Mononuclear cell (primary cell): Measurements from ENCODE around the gene SRXN1. TPM values are rescaled to one million over a fixed set of nuclear protein-coding genes. Genes with fewer than 3 reads are reported as not detected.

ENCODE experiments used
- H3K27me3 ChIP-seq: 2 replicates; pipeline ENCODE4 v1.6.0; 2011; ENCODE audit warnings: low read length, control low read depth; ENCODE audit not compliant: insufficient read depth
- H3K4me1 ChIP-seq: 2 replicates; pipeline ENCODE4 v1.5.1; 2011; ENCODE audit warnings: mild to moderate bottlenecking, low read length, control low read depth; ENCODE audit not compliant: insufficient read depth
- H3K4me3 ChIP-seq: 2 replicates; pipeline ENCODE4 v1.5.1; 2011; ENCODE audit warnings: mild to moderate bottlenecking, low read length, moderate library complexity
- H3K9me3 ChIP-seq: 2 replicates; pipeline ENCODE4 v1.5.1; 2011; ENCODE audit warnings: low read depth, mild to moderate bottlenecking, control low read depth, low read length
- total RNA-seq: library from RNA; depleted of rRNA; stranded (reverse); fragments of >200 nt; gene quantifications from one replicate; pipeline ENCODE4 v1.2.3, GENCODE V29; 2012

SRXN1 gene
- total RNA-seq, 1 donor = 35.2 TPM

DNA sequence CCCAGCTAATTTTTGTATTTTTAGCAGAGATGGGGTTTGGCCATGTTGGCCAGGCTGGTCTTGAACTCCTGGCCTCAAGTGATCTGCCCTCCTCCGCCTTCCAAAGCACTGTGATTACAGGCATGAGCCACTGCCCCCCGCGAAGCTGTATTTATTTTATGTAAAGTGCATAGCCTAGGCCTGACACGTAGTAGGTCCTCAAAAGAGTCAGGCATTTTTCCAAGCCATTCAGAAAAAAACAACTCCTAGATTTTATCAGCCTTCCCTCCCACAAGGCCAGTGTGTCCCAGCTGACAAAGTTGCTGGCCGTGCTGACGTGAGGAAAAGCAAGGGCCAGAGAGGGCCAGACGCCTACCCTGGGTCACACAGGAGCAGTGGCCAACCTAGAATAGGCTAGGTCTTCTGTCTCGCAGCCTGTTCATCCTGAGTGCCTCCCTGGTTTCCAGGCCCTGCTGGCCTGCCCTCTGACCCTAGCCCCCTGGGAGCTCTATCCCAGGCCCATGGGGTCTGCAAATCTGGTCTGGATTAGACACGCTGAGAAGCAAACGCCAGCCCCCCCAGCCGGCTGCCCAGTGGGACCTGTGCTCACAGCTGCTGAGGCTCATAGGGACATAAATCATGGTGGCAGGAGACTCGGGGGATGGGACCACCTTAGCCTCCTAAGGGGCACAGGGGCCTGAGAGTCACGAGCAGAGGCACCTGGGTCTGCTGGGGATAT, 54.7 kb downstream of the SRXN1 start:
- no peaks in the 10 kb centered on the region for H3K9me3 ChIP-seq
- no peak overlapping the region for H3K4me3 ChIP-seq
- no peaks in the 10 kb centered on the region for H3K27me3 ChIP-seq
- H3K4me1 ChIP-seq = no peaks in the 10 kb centered on the region

DNA sequence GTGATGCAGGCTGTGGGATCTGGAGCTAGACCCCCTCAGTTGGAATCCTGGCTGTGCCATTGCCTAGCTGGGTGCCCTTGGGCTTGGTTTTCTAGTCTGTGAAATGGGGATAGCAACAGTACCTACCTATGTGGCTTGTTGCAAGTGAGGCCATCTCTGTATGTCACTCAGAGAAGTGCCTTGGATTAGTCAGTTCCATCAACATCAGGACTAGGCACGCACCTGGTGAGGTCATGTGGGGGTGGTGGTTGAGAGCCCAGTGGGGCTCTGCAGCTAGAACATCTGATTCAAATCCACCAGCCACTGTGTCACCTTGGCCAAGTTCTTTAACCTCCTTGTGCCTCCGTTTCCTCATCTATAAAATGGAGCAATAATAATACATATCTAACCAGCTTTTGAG, 55.4 kb downstream of the SRXN1 start:
- no peaks in the 10 kb centered on the region for H3K27me3 ChIP-seq
- H3K9me3 ChIP-seq = no peaks in the 10 kb centered on the region
- no peak overlapping the region for H3K4me3 ChIP-seq
- H3K4me1 ChIP-seq = no peaks in the 10 kb centered on the region

Other genes starting within 250 kb of the SRXN1 start
- 49.4 TPM for gene RBCK1, start 244.9 kb downstream of the SRXN1 start, total RNA-seq
- gene TBC1D20, start 190.7 kb downstream of the SRXN1 start, total RNA-seq = 16.2 TPM
- 54.7 TPM for gene CSNK2A1, start 109.4 kb downstream of the SRXN1 start, total RNA-seq
- not detected for gene TCF15, start 42.9 kb downstream of the SRXN1 start, total RNA-seq
- not detected for gene SCRT2, start 22.6 kb upstream of the SRXN1 start, total RNA-seq
- not detected for gene SLC52A3, start 115.3 kb upstream of the SRXN1 start, total RNA-seq
- gene FAM110A, start 180.5 kb upstream of the SRXN1 start, total RNA-seq = 10.6 TPM